AML-193 (cell line): Measurements from ENCODE around the gene MRTFB.
"Not testable (repeated sequence)": the region's sequence is repeated elsewhere in the genome, so short reads cannot be mapped to it uniquely, and the experiment has no call there.

Source experiments
- DNase-seq, 2 experiments: peaks; one replicate each; lab custom pipeline; 2025; lab: John Stamatoyannopoulos, UW

Gene MRTFB

DNA sequence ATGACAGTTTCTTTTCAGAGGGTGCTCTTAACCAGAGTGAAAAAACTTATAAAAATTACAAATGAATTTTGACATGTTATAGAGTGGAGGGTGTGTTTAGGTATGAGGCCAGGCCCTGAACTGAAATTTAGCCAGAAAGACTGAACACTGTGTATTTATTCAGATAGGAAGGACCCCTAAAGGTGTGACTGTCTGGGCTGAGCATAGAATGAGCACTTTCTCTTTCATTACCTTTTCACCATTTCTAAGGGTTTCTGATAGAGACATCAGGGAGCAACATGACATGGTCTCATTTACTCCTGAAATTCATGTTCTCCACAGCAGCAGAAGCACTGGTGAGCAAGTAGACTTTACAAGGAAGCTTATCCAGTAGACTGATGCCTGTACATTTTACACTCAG is 32.9 kb downstream of the MRTFB start:
- DNase-seq = no peak

DNA sequence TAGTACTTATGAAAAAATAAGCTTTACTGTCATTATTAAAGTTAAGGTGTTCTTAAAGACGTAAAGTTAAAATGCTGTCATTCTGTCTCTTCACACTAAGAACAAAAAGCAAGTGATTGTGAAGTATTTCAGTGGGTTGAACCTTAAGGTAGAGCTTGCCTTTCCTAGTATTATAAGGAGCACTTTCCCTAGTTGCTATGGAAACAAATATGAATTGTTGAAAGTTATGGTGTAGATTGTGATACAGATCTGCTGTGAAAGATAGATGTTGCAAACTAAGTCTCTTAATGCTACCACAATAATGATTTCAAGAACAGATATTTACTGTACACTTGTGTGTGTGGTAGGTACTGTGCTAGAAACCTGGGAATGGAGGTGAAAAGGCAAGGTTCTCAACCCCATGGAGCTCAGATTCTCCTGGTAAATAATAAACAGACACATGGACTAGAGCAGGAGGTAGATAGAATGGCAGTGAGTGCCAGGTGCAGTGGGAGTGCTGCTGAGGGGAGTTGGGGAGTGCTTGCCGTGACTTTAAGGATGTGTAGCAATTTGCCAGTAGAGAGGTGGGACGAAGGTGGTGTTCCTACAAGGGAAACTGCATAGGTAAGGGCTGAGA is 34.7 kb downstream of the MRTFB start:
- DNase-seq = no peak

DNA sequence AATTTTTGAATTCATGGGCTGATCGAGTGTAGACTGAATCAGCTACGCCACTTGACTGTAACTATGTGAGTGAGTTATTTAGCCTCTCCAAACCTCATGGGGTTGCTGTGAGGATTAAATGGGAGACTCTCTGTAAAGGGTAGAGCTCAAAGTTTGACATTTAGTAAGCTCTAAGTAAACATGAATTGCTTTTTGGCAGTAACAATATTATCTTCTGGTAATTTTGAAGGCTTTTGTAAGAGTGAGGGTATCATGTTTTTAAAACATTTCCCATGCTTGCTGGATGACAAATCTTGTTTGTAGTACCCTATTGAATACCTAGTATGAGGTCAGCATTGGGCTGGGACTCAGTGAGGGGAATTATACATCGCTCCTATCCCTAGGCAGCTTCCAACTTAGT is 35.3 kb downstream of the MRTFB start:
- no peak for DNase-seq

DNA sequence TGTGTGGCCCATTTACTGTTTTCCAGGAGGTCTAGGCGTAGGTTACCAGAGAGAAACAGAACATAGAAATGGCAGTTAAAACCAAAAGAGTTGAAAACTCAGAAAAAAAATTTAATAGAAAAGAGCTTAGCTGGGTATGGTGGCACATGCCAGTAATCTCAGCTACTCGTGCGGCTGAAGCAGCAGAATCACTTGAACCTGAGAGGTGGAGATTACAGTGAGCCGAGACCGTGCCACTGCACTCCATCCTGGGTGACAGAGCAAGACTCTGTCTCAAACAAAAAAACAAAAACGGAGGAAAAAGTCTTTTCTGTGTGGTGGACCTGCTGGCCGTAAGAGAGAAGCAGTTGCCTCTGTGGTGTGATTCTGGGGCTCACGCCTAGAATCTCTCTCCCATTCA is 35.8 kb downstream of the MRTFB start:
- DNase-seq = no peak

DNA sequence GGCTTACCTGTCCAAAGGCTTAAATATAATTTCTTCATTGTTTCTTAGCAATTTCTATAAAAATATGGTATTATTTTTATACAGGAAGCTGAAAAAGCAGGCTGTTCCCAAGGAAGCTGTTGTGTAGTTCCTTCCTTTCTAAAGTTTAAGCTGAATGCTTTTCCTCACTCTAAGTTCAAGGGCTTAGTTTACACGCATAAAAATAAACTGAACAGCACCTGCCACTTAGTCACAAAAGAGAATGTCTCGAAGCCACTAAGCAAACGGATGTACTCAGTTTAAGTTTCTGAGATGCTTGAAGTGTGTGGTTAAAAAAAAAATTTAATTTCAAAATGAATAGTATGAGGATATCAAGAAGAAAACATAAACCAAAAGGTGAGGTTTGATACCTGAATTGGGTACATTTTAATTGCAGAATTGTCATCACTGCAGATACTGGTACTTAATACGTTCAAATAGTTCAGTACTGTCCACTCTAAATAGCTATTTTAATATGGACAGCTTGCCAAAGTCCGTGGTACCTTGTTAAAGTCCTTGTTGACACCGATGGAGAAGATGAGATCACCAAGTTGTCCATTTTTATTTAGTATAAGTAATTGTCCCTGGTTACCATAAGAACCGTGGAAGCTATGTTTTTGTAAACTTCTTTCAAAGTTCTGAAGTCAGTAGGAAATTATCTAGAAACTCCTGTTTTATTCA is 38.1 kb downstream of the MRTFB start:
- DNase-seq = no peak

DNA sequence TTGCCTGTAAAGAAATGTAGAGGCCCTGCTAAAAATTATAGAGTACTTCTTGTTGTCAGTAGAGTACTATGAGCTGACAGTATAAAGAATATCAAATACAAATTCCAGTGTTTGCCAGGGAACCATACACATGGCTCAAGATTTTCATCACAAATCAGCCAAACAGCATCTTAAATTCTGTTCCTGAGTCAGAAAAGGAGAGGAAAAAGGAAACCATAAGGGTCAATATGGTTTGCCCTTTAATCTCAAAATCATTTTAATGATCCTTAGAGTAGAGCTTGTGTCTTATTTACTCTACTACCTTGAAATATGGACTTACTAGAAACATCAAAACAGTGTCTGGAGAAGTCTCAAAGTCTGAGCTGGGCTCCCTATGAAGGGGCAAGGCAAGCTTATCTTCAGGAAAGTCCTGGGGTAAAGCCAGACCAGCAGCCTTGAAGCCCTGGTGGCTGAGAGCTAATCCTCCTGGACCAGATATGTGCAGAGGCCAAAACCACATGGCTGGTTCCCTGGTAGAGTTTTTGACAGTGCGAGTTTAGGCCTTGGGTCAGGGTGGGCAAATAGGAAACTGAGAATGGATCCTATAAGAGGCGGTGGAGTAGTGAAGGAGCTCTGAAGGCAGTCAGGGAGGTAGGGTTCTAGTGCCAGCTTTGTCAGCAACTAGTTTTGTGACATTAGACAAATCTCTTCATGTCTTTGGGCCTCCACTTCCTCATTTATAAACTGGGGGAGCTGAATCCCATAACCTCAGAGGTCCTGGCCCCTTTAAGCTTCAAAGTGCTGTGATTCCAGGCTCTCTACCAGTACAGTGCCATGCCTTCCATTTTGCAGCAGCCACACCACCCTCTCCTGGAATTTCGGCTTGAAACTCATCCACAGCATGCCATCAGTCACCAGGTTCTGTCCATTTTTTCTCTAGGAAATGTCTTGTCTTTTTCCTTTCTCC is 38.9 kb downstream of the MRTFB start:
- DNase-seq = no peak

DNA sequence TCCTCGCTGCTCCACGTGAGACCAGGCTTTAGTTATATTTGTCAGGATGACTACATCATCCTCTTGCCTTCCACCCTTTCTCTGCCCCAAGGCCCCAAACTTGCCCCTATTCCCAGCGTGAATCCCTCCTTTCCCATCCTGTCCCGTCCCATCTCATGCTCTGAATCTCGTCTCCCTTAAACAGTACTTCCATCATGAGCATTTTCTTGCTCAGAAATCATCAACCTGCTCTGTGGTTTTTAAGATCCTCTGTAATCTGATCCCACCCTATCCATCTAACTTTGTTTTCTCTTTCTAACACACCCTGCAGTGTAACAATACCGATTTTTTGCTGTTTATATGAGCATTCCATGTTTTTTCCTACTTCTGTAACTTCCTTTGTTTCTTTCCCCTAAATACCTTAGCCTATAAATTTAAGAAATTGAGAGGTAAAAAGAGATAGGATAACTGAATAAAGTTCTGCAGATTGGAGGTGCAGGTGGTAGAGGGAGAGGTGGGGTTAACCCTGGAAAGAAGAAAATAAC is 39.7 kb downstream of the MRTFB start:
- no peak for DNase-seq

DNA sequence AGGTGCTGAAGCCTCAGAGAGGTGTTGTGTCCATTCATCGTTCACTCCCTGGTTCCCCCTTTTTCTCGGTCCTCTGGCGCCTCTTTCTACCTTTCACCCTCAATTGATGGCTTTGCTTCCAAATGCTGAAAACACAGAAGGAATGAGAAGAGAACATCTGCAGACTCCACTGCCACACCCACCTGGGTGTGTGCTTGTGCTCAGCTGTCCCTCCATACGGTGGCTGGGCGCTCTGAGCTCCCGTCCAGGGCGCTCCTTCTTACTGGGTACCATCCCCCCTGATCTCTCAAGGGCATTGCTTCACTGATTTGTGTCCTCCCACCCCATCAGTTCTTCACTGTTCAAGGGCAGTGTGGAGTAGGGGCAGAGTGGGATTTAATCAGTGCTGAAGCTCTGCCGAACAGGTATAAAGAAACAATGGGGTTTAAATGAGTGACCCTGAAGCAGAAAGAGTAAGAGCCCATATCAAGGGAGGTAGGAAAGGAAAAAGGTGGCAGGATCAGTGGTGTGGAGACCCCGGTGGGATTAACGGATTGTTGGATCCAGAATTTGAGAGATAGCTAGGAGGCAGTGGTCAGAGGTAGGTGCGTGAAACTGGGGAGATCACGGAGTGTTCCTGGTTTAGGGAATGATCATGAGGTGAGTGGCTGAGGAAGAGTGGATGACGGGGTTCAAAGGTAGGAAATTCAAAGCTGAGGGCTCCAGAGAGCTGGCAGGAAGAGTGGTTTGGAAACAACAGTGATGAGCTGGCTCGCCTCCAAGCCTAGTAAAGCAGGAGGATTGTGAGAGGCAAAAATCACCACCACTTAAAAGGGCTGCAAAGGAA is 40.8 kb downstream of the MRTFB start:
- no peak for DNase-seq

DNA sequence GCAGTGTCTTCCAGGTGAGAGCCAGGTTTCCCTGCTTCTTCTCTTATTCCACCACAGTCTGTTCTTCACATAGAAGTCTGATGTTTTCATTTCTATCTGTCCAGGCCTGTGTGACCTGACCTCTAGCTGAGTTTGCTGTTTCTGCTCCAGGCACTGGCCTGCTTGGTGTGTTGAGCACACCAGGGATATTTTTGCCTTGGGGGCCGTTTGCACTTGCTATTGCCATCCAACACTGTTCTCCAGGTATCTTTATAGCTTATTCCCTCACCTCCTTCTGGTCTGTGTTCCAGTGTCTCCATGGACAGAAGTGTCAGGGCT is 41.4 kb downstream of the MRTFB start:
- DNase-seq = no peak

DNA sequence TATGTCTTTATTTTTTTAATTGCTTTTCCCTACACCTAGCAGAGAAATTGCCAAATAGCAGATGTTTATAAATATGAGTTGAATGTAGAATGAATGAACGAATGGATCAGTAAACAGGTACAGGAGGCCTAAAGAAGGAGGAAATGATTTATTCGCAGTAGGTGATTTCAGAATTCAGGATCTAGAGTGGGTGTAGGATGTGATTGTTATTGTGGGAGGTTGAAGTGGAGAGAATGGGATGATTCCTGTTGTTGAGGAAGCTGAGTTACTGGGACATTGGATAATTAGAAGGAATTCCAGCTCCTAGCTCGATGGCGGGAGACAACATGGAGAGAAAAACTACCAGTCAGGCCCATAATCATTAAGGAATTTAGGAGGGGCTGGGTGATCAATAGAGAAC is 42.2 kb downstream of the MRTFB start:
- DNase-seq = no peak

DNA sequence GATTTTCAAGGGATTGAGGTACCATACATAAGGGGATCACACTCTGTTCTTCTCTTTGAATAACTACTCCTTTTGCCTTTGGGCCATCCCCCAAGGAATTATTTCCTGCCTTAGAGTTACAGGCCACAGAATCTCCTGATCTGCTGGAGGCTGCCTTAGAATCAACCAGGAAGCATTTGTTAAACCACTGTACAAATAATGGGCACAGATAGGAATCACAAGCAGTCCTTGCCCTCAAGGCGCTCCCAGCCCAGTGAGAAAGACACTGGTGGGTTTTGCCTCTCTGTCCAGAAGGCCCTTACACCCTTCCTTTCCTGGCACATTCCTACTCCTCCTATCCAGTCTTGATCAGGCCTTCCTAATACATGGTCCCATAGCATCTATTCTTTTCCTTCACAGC is 45.9 kb downstream of the MRTFB start:
- DNase-seq = no peak

DNA sequence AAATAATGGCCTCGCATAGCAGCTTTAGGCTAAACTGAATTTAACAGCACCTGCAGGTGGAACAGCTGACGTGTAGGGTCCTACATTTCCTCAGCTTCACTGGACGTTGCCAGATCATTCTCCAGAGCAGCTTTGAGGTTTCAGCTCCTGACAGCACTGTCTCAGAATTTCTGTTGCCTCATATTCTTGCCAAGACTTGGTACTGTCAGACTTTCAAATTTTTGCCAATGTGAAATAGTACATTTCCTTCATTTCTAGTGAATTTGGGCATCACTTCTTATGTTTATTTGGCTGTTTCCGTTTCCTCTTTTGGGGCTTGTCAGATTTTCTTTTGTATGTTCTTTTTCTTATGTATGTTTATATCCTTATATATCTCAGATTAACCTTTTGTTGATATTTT is 48.7 kb downstream of the MRTFB start:
- no peak for DNase-seq

DNA sequence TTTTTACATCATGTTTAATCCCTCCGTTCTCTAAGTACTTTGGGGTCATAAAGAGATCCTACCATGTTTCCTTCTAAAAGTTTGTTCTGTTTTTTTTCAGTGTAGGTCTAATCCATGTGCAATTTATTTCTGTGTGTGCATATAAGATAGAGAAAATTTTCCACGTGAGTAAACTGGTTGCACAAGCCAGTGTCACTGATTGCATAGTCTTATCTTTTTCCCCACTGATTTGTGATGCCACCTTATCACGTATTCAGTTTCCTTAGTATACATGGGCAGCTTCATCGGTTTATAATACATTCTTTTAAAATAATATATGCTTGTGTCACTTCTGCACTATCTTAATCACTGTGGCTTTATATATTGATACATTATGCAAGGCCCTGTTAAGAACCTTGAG is 49.2 kb downstream of the MRTFB start:
- no peak for DNase-seq

DNA sequence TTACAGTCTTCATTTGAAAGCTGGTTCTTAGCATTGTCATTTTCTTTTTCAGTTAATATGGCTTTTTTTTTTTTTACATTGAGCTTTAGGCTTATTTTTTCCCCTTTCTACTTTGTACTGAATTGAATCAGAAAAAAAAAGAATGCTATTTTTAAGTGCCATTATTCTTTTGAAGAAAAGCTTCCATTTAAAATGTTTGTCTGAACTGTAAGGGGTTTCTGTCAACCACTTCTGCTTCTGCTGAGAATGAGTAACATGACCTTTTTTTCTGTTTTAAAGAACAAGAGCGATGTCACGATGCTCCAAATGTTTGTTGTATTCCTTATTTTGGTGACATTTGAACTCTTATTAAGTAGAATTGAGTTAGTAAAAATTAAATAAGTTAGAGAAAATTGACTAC is 50.0 kb downstream of the MRTFB start:
- DNase-seq = no peak

DNA sequence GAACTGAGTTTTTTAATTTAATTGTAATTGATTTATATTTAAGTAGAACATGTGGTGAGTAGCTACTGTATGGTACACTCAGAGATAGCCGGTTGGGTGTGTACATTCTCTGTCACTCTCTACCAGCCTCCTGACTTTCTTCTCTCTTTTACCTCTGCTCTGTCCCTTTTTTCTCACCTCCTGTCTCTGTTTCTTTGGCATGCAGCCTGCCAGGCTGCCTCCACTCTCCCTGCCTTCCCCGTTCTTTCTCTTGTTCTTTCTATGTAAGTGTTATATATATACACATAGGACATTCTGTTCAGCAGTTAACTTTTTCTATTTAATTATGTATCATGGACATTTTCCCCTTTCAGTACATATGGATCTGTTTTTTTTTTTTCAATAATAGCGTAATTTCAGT is 50.8 kb downstream of the MRTFB start:
- no peak for DNase-seq

DNA sequence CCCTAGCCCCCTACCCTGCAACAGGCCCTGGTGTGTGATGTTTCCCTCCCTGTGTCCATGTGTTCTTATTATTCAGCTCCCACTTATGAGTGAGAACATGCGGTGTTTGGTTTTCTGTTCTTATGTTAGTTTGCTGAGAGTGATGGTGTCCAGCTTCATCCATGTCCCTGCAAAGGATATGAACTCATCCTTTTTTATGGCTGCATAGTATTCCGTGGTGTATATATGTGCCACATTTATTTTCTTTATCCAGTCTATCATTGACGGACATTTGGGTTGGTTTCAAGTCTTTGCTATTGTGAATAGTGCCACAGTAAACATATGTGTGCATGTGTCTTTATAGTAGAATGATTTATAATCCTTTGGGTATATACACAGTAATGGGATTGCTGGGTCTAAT is 51.3 kb downstream of the MRTFB start:
- not testable (repeated sequence) for DNase-seq

DNA sequence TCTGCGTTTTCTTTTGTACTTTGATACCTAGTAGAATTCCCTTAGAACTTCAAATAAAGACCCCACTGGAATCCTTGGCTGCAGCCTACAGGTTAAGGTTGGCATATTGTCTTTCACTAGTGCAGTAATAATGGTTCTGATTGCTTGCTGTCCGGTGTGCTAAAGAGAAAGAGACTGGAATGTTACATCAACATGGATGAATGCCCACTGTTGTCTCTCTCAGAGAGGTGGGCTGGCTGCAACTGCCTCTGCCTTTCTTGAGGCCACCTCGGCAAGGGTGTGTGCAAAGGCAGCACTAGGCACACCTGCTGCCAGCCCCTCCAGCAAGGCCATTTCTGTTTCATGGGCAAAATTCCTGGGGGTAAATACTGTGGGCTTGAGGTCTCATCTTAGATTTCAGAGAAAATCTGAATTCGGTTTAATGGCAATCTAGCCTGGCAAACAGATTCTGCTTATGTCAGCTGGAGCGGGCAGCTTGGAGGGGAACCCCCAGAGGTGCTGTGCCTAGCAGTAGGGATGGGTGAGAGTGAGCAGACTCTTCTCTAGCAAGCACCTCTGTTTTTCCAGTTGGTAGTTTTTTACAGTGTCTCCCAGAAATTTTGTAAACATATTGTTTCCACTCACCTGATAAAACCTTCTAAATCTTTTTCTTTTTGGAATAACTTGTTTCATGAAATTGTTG is 54.0 kb downstream of the MRTFB start:
- no peak for DNase-seq

DNA sequence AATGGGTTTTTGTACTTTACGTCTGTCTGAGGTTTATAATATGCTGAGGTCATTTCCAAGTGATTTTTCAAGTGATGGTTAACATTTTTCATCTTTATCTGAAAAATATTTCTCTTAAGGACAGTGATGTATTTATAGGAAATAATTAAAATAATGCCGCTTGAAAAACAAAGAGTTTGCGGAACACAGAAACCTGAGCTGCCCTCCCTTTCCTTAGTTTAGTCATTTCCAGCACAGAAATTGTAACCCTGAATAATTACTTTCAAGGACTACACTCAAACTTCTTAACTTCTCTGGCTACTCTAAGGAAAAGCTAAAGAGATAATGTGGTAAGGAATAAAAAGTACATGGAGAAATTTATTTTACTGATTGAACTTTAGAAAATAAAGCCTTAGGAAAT is 54.6 kb downstream of the MRTFB start:
- DNase-seq = no peak

DNA sequence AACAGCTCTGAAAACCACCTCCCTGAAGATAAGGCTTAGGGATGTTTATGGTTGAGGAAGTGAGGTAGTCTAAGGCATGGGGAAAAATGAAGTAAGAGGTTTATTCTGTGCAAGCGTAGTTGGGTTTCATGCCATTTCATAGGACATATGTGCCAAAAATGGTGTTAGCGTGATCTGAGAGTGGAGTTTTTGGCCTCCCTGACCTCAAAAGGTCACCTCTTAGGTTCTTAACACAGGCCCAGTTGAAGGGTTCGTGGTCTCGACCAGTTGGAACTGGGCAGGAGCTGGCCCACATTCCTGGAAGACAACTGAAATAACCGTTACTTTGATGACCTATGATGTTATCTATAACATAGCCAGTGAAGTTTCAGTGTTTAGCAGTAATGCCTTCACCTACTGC is 57.0 kb downstream of the MRTFB start:
- DNase-seq = no peak

DNA sequence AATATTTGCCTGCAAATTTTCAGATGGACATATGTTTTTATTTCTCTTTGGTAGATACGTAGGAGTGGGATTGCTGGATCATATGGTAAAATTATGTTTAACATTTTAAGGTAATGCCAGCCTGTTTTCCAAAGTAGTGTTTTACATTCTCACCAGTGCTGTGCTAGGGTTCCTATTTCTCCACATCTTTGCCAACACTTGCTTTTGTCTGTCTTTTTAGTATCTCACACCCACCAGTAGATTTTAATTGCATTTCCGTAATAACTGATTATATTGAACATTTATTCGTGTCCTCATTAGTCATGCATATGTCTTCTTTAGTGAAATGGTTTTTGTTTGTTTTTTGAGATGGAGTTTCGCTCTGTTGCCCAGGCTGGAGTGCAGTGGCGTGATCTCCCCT is 58.4 kb downstream of the MRTFB start:
- DNase-seq = no peak
